Activated effector memory CD4-positive, alpha-beta T cell treated with Interleukin-2 at 50 U/mL for 16 hours (primary cell): ENCODE data around the gene OSBPL5.

Experiments
- DNase-seq: peaks from one replicate; pipeline ENCODE4 v3.0.0-alpha.2; 2020

The OSBPL5 gene

DNA sequence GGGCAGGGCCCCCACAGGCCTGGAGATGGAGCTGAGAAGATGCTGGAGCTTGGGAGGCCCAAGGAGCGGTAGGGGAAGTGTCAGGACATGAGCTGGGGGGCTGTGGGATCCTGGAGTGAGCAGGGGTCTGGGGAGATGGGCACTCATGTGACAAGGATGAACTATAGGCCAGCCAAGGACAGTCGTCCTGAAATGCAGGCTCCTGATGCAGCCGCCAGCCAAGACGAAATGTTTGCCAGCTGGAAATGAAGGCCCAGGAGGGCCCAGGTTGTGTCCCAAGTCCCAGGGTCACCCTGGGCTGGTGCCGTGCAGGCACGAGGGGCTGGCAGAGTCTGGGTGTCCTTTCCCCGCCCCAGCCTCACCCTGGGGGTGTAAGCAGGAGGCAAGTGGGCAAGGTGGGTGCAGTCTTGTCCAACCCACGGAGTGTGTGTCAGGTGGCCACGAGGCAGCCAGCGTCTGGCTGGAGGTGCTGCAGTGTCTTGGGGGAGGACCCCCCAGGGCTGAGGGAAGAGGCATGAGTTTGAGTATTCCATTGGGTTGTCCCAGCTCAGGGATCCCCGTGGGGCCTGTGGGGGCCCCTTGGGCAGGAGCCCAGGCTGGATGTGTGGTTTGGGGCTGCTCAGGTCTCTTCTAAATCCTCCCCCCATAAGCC, 32.1 kb upstream of the OSBPL5 start:
- no peak for DNase-seq

- no peak for DNase-seq
These were observed 31.3 kb upstream of the OSBPL5 start for GRCh38 chr11:3196161-3197043.

- DNase-seq = no peak
These were observed 30.4 kb upstream of the OSBPL5 start for GRCh38 chr11:3195251-3196160.

DNA sequence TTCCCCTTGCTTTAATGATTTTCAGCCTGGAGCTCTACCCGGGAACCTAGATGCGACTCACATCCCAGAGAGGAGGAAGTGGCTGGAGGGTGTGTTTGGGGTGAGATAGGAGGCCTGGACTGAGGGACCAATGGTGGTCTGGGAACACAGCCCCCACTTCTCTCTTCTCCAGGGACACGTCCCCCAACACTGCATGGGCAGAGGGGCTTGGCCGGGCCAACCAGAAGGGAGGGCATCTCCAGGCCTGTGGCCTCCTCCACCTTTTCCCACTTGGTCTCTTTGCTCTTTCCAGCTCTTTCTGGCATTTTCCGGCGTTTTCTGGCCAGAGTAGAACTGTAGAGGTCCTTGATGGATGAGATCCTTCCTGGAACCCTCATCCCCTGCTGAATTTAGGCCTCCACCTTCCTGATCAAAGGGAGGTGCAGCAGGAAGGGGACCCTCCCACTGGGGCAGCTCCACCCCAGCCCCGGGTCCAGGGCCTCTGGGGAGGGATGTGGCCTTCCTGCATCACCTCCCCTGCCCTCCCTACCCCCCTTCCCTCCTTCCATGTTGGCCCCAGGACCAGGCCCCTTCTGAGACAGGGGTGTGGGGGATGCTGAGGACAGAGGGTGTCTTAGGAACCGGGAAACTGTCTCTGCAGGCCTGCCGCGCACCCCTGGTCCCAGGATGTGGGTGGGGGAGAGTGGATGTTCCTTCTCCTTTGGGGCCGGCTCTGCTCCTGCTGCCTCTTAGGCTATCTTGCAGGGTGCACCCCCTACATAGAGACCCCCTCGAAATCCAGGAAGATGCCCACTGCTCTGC, 29.1 kb upstream of the OSBPL5 start:
- no peak for DNase-seq

- DNase-seq = no peak
These were observed 28.4 kb upstream of the OSBPL5 start for GRCh38 chr11:3193373-3194015.

GRCh38 chr11:3192511-3193372, 27.6 kb upstream of the OSBPL5 start:
- no peak for DNase-seq

DNA sequence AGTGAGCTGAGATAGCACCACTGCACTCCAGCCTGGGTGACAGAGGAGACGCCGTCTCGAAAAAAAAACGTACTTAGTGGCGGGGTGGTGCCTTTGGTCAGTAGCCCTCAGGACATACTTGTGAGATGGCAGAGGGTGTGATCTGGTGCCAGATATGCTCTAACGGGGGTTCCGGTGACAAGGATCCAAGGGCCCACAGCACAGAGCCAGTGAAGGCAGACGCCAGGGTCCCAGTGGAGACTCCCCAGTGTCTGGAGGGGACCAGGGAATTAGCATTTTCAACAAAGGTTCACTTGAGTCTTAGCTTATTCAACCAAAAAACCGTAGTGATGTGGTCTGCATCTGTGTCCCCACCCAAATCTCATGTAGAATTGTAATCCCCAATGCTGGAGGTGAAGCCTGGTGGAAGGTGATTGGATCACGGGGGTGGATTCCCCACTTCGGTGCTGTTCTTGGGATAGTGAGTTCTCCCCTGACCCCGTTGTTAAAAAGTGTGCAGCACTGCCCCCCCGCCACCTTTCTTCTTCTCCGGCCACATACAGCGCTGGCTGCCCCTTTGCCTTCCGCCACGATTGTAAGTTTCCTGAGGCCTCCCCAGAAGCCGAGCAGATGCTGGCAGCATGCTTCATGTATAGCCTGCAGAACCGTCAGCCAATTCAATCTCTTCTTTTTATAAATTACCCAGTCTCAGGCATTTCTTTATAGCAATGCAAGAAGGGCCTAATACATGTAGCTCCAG, 26.6 kb upstream of the OSBPL5 start:
- no peak for DNase-seq

- no peak for DNase-seq
These were observed 25.5 kb upstream of the OSBPL5 start for GRCh38 chr11:3190600-3190999.

DNA sequence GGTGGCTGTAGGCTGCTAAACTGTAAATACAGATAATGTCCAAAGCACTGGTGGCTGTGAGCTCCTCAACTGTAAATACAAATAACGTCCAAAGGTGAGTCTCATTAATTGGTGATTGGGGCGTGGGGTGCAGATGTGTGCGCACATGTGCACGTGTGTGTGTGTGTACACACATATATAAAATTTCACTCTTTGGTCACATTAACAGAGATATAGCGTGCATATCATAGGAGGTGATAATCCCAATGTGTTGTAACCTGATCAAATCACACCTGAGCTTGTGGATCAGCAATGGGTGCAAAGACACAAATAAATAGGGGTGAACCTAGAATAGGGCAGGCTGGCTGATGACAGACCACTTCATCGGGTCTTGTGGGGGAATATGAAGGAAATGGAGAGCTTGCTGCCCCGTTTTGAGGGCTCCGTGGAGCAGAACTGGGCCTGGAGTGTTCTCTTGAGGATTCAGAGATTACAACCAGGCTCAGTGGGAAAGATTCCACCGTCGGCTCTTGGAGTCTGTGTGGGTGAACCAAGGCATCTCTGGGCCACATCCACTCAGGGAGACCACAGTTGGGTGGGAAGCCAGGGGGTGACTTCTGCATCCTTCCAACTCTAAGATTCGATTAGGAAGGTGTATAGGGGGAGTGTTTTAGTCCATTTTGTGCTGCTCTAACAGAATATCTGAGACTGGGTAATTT, 24.9 kb upstream of the OSBPL5 start:
- no peak for DNase-seq

- DNase-seq = no peak
These were observed 24.2 kb upstream of the OSBPL5 start for GRCh38 chr11:3189196-3189843.

GRCh38 chr11:3188496-3189195, 23.5 kb upstream of the OSBPL5 start:
- DNase-seq = no peak

DNA sequence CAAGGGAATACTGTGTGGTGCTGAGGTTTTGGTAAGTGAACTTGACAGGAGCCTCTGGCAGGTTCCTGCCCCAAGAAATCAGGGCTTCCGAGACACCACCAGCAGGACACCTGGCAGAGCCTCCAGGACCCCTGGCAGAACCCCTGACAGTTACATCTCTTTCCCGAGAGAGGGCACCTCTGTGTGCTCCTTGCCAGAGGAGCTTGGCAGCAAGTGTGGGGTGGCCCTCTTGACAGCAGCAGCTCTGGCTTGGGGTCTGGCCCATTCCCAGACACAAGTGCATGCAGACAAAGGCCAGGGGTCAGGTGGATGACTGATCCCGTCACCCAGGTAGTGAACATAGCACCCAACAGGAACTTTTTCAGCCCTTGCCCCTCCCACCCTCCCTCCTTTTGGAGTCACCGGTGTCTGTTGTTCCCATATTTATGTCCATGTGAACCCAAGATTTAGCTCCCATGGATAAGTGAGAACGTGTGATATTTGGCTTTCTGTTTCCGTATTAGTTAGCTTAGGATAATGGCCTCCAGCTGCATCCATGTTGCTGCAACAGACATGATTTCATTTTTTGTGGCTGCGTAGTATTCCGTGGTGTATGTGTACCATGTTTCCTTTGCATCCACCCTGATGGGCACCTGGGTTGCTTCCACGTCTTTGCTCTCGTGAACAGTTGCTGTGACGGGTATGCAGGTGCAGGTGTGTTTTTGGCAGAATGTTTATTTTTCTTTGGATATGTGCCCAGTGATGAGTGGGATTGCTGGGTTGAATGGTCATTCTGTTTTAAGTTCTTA, 21.2 kb upstream of the OSBPL5 start:
- no peak for DNase-seq

- DNase-seq = no peak
These were observed 19.7 kb upstream of the OSBPL5 start for GRCh38 chr11:3184732-3185347.

DNA sequence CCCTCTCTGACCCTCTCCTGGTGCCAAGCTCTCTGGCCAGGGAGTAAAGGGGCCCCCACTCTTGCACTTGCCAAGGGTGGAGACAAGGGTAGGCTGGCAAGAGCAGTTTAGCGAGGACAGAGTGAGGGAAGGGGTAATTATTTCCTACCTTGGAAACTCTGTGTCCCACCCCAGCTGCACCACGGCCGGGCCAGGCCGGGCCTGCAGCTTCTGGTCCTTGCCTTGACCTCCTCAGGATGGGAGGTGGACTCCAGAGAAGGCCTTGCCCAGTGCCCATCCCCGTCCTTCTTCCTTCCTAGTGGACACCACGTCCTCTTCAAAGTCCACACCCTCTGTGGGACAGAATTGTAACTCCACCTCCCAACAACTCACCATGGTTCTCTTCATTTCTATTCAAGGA, 18.4 kb upstream of the OSBPL5 start:
- no peak for DNase-seq

DNA sequence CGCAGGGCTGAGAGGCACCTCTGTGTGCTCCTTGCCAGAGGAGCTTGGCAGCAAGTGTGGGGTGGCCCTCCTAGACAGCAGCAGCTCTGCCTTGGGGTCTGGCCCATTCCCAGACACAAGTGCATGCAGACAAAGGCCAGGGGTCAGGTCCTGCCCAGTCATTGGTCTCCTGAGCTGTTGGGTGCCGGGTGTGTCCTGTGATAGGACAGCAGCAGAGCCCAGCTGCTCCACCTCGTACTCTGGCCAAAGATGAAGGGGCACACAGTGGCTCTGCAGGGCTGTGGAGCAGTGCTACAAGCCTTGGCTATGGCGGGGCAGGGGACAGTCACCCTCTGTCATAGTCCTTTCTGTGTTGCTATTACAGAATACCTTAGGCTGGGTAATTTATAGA, 17.3 kb upstream of the OSBPL5 start:
- no peak for DNase-seq

- no peak for DNase-seq
These were observed 16.8 kb upstream of the OSBPL5 start for GRCh38 chr11:3181725-3182461.
